BJ (cell line): Measurements from ENCODE around the gene KCNE5. TPM values are rescaled to one million over a fixed set of nuclear protein-coding genes. Genes with fewer than 3 reads are reported as not detected.
"Not testable (repeated sequence)": the region's sequence is repeated elsewhere in the genome, so short reads cannot be mapped to it uniquely, and the experiment has no call there.

Experiments
- CTCF ChIA-PET: fragments of 350-600 bp; formaldehyde crosslinking; extraction: SDS; loops from one replicate; lab custom pipeline; 2021; ENCODE audit warnings: antibody characterized with exemption, inconsistent platforms; lab: Yijun Ruan, JAX
- POLR2A ChIA-PET: fragments of 300-600 bp; sonication (Branson Sonifier 250); formaldehyde crosslinking; extraction: SDS; loops from one replicate; lab custom pipeline; 2021; ENCODE audit warnings: antibody characterized with exemption; lab: Charles Lee
- DNase-seq: peaks from one replicate; pipeline ENCODE4 v3.0.0-alpha.2; 2011; ENCODE audit warnings: low read depth
- H3K27me3 ChIP-seq: 2 replicates; pipeline ENCODE4 v1.6.0; 2011; ENCODE audit warnings: low read length; ENCODE audit not compliant: control insufficient read depth, insufficient read depth
- H3K36me3 ChIP-seq: 2 replicates; pipeline ENCODE4 v1.5.1; 2011; ENCODE audit warnings: low read length; ENCODE audit not compliant: control insufficient read depth, insufficient read depth
- H3K4me3 ChIP-seq: 2 replicates; pipeline ENCODE4 v1.5.1; 2011; ENCODE audit warnings: low read depth, mild to moderate bottlenecking, control low read depth, low read length
- polyA plus RNA-seq: library from polyadenylated mRNA; depleted of rRNA; stranded (reverse); fragments of >200 nt; gene quantifications from 2 replicates; pipeline ENCODE4 v1.2.3, GENCODE V29; 2011
- TF ChIP-seq, protein P1 (sequence below): IDR thresholded peaks from 2 replicates; pipeline ENCODE4 v1.5.1; 2011; ENCODE audit warnings: low read depth, mild to moderate bottlenecking, control low read depth, inconsistent platforms, low read length, moderate library complexity; ENCODE audit not compliant: insufficient read depth

Gene KCNE5
- polyA plus RNA-seq, 1 experiment: 0.06 TPM

DNA sequence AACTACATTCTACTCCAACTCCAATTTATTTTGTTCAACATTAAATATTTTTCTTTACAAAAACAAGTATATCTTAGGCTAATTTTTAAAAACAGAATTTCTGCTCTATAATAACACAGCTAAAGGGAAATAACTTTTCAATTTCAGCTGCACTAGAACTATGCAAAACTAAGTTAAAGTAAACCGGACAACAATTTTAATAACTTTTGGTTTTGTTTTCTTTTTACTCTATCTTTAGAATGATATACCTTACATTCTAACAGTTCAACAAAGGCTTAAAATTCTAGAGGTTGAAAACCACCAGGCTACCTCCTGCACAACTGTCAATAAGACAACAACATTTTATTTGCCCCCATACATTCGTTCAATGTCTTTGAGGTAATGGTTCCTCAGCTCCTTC lies 18.7 kb upstream of the KCNE5 start:
- Histone ChIP-seq H3K4me3 (no peak overlapping the region), H3K36me3 (no peaks in the 10 kb centered on the region), H3K27me3 (no peaks in the 10 kb centered on the region)
- TF ChIP-seq, protein P1, sequence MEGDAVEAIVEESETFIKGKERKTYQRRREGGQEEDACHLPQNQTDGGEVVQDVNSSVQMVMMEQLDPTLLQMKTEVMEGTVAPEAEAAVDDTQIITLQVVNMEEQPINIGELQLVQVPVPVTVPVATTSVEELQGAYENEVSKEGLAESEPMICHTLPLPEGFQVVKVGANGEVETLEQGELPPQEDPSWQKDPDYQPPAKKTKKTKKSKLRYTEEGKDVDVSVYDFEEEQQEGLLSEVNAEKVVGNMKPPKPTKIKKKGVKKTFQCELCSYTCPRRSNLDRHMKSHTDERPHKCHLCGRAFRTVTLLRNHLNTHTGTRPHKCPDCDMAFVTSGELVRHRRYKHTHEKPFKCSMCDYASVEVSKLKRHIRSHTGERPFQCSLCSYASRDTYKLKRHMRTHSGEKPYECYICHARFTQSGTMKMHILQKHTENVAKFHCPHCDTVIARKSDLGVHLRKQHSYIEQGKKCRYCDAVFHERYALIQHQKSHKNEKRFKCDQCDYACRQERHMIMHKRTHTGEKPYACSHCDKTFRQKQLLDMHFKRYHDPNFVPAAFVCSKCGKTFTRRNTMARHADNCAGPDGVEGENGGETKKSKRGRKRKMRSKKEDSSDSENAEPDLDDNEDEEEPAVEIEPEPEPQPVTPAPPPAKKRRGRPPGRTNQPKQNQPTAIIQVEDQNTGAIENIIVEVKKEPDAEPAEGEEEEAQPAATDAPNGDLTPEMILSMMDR: no peak
- ChIA-PET CTCF (interaction anchor here (0.9 kb wide), 1 partner anchor 10 kb away, joined by 3 read pairs; no protein-coding TSS in a partner anchor), POLR2A (interaction anchor here (0.5 kb wide), 1 partner anchor 14 kb away, joined by 19 read pairs; no protein-coding TSS in a partner anchor)
- DNase-seq: no peak

- POLR2A ChIA-PET: no interaction called here
Measured at GRCh38 chrX:109638158-109638557, 13.2 kb upstream of the KCNE5 start.

GRCh38 chrX:109637477-109637876 lies 12.5 kb upstream of the KCNE5 start:
- H3K27me3 ChIP-seq, H3K36me3 ChIP-seq, H3K4me3 ChIP-seq, POLR2A ChIA-PET, CTCF ChIA-PET, DNase-seq: not testable (repeated sequence)

More at GRCh38 chrX:109638158-109638557, 13.2 kb upstream of the KCNE5 start:
- TF ChIP-seq, protein P1: no peak
- no peak overlapping the region for H3K4me3 ChIP-seq
- no peaks in the 10 kb centered on the region for H3K27me3 ChIP-seq
- no peak for DNase-seq
- CTCF ChIA-PET: no interaction called here
- no peaks in the 10 kb centered on the region for H3K36me3 ChIP-seq

DNA sequence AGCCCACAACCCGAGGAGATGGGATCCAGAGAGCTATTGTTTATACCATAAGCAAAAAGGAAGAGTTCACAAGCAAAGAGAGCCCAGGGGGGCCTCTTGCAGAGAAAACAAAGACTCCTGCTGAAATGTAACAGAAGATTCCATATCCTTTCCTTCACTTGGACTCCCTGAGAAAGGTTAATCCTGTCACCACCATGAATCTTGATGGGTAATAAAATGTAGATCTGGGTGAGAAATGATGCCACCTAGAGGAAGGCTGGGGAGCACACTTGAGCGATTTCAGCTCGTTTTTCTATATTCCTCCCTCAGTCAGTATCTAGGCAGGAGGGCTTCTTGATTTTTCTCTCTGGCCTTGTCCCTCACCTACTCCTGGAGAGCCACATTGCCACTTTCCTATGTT lies 10.2 kb upstream of the KCNE5 start:
- POLR2A ChIA-PET: interaction anchor here (1.2 kb wide), 1 partner anchor 11 kb away, joined by 3 read pairs; the partner anchor contains the start of gene KCNE5
- CTCF ChIA-PET: interaction anchor here (0.6 to 1.7 kb wide), 8 partner anchors 10 to 258 kb away, joined by 3 to 5 read pairs (median 4); partner anchors contain the start of gene KCNE5
- DNase-seq: no peak

DNA sequence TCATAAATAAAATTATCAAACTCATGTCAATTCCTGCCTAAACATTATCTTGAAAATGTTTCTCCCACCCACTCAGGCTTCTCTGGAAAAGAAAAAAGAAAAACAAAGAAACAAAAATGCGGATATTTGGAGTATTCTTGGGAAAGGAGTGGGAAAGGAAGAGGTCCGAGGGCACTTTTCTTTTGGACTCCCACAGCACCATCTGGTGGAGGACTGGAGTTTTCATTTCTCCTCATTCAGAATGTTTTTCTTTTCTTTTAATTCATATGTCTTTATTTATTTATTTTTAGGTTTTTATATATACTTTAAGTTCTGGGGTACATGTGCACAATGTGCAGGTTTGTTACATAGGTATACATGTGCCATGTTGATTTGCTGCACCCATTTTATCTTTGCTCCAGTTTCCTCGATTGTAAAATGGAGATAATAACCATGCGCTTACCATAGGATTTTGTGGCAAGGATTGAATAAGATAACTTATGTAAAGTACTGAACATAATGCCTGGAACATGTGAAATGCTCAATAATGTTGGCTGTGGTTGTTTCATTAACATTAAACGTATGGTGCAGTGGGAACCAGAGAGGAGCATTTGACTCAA lies 8.0 kb upstream of the KCNE5 start:
- Histone ChIP-seq H3K27me3 (no peaks in the 10 kb centered on the region), H3K36me3 (no peaks in the 10 kb centered on the region), H3K4me3 (no peak overlapping the region)
- POLR2A ChIA-PET: no interaction called here
- TF ChIP-seq, protein P1: peak; percentile 45
- DNase-seq: no peak
- CTCF ChIA-PET: interaction anchor here (0.6 to 1.8 kb wide), 4 partner anchors 11 to 963 kb away, joined by 3 to 5 read pairs (median 4); no protein-coding TSS in a partner anchor

More for the DNA sequence above, 10.2 kb upstream of the KCNE5 start:
- Histone ChIP-seq H3K36me3 (no peaks in the 10 kb centered on the region), H3K27me3 (no peaks in the 10 kb centered on the region), H3K4me3 (no peak overlapping the region)
- TF ChIP-seq, protein P1: peak; percentile 44; the same call in 1 of the 2 replicates
